22Rv1 (cell line): ENCODE results near the gene SCAF4.

Experiments used
- ZFX ChIP-seq: fragments of 450-650 bp; IDR thresholded peaks from 2 replicates; pipeline ENCODE4 v1.6.1; 2017; ENCODE audit warnings: antibody characterized with exemption, borderline replicate concordance
- TF ChIP-seq, protein P1 (sequence below): fragments of 450-650 bp; IDR thresholded peaks from 2 replicates; pipeline ENCODE4 v1.5.1; 2017; ENCODE audit warnings: mild to moderate bottlenecking

DNA sequence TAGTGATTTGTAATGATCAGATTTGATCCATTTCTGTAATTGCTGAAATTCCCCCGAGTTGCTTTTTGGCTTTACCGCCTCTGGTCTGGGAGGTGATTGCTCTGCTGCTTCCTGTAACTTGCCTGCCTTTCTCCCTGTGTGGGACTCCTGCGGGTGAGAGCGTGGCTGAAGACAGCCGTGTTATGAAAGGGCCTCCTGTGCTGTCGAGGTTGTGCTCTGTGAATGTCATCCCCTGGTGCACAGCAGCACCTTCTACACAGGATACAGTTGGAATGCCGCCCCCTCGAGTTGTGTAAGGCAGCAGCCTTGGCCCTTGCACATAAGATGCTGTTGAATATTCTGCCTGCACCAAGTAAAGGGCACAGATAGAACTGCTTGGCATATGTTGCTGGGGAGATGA, 66.5 kb downstream of the SCAF4 start:
- TF ChIP-seq, protein P1, sequence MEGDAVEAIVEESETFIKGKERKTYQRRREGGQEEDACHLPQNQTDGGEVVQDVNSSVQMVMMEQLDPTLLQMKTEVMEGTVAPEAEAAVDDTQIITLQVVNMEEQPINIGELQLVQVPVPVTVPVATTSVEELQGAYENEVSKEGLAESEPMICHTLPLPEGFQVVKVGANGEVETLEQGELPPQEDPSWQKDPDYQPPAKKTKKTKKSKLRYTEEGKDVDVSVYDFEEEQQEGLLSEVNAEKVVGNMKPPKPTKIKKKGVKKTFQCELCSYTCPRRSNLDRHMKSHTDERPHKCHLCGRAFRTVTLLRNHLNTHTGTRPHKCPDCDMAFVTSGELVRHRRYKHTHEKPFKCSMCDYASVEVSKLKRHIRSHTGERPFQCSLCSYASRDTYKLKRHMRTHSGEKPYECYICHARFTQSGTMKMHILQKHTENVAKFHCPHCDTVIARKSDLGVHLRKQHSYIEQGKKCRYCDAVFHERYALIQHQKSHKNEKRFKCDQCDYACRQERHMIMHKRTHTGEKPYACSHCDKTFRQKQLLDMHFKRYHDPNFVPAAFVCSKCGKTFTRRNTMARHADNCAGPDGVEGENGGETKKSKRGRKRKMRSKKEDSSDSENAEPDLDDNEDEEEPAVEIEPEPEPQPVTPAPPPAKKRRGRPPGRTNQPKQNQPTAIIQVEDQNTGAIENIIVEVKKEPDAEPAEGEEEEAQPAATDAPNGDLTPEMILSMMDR, result no peak
- TF ChIP-seq ZFX, result no peak
